SK-N-SH treated with all-trans-retinoic acid at 6 μM for 48 hours (cell line): ENCODE results near the gene TARS2.
A peak's percentile ranks its signal among the peaks of the same experiment; 100 is the strongest.

ENCODE experiments used
- ATAC-seq: fragments of 200-7000 bp; cut with Tn5 transposase; 3 replicates; pipeline ENCODE4 v1.9.1; 2020; ENCODE audit warnings: mild to moderate bottlenecking, moderate library complexity
- ARNTL ChIP-seq: fragments of 450-650 bp; formaldehyde crosslinking; IDR thresholded peaks from 2 replicates; pipeline ENCODE4 v1.5.0; 2020; ENCODE audit warnings: low read depth, mild to moderate bottlenecking, moderate library complexity, borderline replicate concordance
- BACH2 ChIP-seq: fragments of 250-450 bp; sonication (Bioruptor Pico); IDR thresholded peaks from 2 replicates; pipeline ENCODE4 v1.9.0; 2021; ENCODE audit warnings: mild to moderate bottlenecking, borderline replicate concordance
- CSDC2 ChIP-seq: fragments of 250-450 bp; sonication (Bioruptor Pico); IDR thresholded peaks from 2 replicates; pipeline ENCODE4 v1.5.0; 2020; ENCODE audit warnings: mild to moderate bottlenecking, moderate library complexity
- ESRRG ChIP-seq: fragments of 250-450 bp; sonication (Bioruptor Pico); IDR thresholded peaks from 2 replicates; pipeline ENCODE4 v1.6.1; 2021; ENCODE audit warnings: mild to moderate bottlenecking
- GLIS3 ChIP-seq: fragments of 250-450 bp; sonication (Bioruptor Pico); IDR thresholded peaks from 2 replicates; pipeline ENCODE4 v1.5.0; 2020; ENCODE audit warnings: mild to moderate bottlenecking, moderate library complexity
- ISL1 ChIP-seq: fragments of 250-450 bp; sonication (Bioruptor Pico); IDR thresholded peaks from 2 replicates; pipeline ENCODE4 v2.1.2; 2022; ENCODE audit warnings: mild to moderate bottlenecking, moderate library complexity
- OSR1 ChIP-seq: fragments of 250-450 bp; sonication (Bioruptor Pico); IDR thresholded peaks from 2 replicates; pipeline ENCODE4 v1.8.0; 2022; ENCODE audit warnings: moderate library complexity, mild to moderate bottlenecking, inconsistent platforms
- RARB ChIP-seq: fragments of 250-450 bp; sonication (Bioruptor Pico); IDR thresholded peaks from 2 replicates; pipeline ENCODE4 v1.8.0; 2021; ENCODE audit warnings: mild to moderate bottlenecking, moderate library complexity
- SNAI2 ChIP-seq: fragments of 250-450 bp; sonication (Bioruptor Pico); IDR thresholded peaks from 2 replicates; pipeline ENCODE4 v1.5.0; 2020; ENCODE audit warnings: mild to moderate bottlenecking, moderate library complexity
- TCF4 ChIP-seq: fragments of 250-450 bp; sonication (Bioruptor Pico); IDR thresholded peaks from 2 replicates; pipeline ENCODE4 v1.8.0; 2021; ENCODE audit warnings: mild to moderate bottlenecking, moderate library complexity, borderline replicate concordance
- TOX ChIP-seq: fragments of 250-450 bp; sonication (Bioruptor Pico); IDR thresholded peaks from 2 replicates; pipeline ENCODE4 v1.8.0; 2021; ENCODE audit warnings: mild to moderate bottlenecking, moderate library complexity, borderline replicate concordance
- ZFP3 ChIP-seq: fragments of 250-450 bp; sonication (Bioruptor Pico); IDR thresholded peaks from 2 replicates; pipeline ENCODE4 v1.5.0; 2020; ENCODE audit warnings: mild to moderate bottlenecking, moderate library complexity
- ZFP30 ChIP-seq: fragments of 450-650 bp; formaldehyde crosslinking; IDR thresholded peaks from 2 replicates; pipeline ENCODE4 v1.5.0; 2022; ENCODE audit warnings: mild to moderate bottlenecking, moderate library complexity
- ZNF565 ChIP-seq: fragments of 450-650 bp; formaldehyde crosslinking; conservative IDR thresholded peaks from 2 replicates; pipeline ENCODE4 v1.5.0; 2020; ENCODE audit warnings: low read depth, mild to moderate bottlenecking, moderate library complexity
- ZNF70 ChIP-seq: fragments of 450-650 bp; formaldehyde crosslinking; IDR thresholded peaks from 2 replicates; pipeline ENCODE4 v1.5.0; 2020; ENCODE audit warnings: mild to moderate bottlenecking, moderate library complexity
- TF ChIP-seq, protein P1 (sequence below): fragments of 250-450 bp; sonication (Bioruptor Pico); IDR thresholded peaks from 2 replicates; pipeline ENCODE4 v1.8.0; 2021; ENCODE audit warnings: low read depth, mild to moderate bottlenecking, moderate library complexity, borderline replicate concordance
- TF ChIP-seq, protein P2 (sequence below): fragments of 250-450 bp; sonication (Bioruptor Pico); IDR thresholded peaks from 2 replicates; pipeline ENCODE4 v1.5.0; 2020; ENCODE audit warnings: mild to moderate bottlenecking, moderate library complexity
- TF ChIP-seq, protein P3 (sequence below): fragments of 250-450 bp; sonication (Bioruptor Pico); IDR thresholded peaks from 2 replicates; pipeline ENCODE4 v1.5.1; 2021; ENCODE audit warnings: mild to moderate bottlenecking, moderate library complexity
- TF ChIP-seq, protein P4 (sequence below): fragments of 250-450 bp; sonication (Bioruptor Pico); IDR thresholded peaks from 2 replicates; pipeline ENCODE4 v1.5.1; 2020; ENCODE audit warnings: low read depth, mild to moderate bottlenecking, moderate library complexity
- TF ChIP-seq, protein P5 (sequence below): fragments of 250-450 bp; sonication (Bioruptor Pico); IDR thresholded peaks from 2 replicates; pipeline ENCODE4 v1.8.0; 2020; ENCODE audit warnings: mild to moderate bottlenecking, moderate library complexity, borderline replicate concordance

TARS2 gene

DNA sequence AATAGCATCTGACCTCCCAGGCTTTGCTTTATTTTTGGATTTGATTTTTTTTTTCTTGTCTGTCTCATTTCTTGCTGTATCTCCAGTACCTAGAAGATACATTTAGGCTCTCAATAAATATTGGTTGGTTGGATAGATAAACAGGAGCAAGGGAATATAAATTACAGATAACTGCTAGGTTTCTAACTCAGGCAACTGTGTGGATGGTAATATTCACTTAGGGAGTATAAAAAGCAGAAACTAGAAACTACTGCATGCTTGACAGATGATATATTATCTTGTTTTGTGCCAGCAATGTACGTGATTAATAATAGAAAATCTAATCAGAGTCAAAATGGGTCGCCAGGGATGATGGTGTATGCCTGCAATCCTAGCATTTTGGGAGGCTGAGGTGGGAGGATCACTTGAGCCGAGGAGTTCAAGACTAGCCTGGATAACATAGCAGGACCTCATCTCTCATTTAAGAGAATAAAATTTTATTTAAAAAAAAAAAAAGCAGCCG lies 31.0 kb upstream of the TARS2 start (continued):
- TF ChIP-seq, protein P1, sequence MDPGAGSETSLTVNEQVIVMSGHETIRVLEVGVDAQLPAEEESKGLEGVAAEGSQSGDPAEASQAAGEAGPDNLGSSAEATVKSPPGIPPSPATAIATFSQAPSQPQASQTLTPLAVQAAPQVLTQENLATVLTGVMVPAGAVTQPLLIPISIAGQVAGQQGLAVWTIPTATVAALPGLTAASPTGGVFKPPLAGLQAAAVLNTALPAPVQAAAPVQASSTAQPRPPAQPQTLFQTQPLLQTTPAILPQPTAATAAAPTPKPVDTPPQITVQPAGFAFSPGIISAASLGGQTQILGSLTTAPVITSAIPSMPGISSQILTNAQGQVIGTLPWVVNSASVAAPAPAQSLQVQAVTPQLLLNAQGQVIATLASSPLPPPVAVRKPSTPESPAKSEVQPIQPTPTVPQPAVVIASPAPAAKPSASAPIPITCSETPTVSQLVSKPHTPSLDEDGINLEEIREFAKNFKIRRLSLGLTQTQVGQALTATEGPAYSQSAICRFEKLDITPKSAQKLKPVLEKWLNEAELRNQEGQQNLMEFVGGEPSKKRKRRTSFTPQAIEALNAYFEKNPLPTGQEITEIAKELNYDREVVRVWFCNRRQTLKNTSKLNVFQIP (CRISPR knock-in tag): no peak

DNA sequence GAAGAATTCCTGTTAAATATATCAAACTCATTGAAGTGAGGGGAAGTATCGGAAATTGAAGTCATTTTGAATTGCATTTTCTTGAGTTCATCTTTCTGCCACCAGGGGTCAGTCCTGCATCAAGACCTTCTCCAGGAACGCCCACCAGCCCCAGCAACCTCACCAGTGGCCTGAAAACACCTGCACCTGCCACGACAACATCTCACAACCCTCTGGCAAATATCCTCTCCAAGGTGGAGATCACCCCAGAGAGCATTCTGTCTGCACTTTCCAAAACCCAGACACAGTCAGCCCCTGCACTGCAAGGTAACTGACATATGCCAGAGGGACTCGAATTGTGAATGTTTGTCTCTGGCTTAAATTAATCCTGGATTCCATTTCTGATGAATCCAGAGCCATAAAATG lies 22.8 kb upstream of the TARS2 start:
- TF ChIP-seq TCF4 (CRISPR knock-in tag) (no peak), TOX (CRISPR knock-in tag) (no peak), ZNF70 (CRISPR knock-in tag) (no peak), GLIS3 (no peak), ZFP30 (CRISPR knock-in tag) (no peak), ZNF565 (CRISPR knock-in tag) (no peak), BACH2 (no peak)
- TF ChIP-seq, protein P2, sequence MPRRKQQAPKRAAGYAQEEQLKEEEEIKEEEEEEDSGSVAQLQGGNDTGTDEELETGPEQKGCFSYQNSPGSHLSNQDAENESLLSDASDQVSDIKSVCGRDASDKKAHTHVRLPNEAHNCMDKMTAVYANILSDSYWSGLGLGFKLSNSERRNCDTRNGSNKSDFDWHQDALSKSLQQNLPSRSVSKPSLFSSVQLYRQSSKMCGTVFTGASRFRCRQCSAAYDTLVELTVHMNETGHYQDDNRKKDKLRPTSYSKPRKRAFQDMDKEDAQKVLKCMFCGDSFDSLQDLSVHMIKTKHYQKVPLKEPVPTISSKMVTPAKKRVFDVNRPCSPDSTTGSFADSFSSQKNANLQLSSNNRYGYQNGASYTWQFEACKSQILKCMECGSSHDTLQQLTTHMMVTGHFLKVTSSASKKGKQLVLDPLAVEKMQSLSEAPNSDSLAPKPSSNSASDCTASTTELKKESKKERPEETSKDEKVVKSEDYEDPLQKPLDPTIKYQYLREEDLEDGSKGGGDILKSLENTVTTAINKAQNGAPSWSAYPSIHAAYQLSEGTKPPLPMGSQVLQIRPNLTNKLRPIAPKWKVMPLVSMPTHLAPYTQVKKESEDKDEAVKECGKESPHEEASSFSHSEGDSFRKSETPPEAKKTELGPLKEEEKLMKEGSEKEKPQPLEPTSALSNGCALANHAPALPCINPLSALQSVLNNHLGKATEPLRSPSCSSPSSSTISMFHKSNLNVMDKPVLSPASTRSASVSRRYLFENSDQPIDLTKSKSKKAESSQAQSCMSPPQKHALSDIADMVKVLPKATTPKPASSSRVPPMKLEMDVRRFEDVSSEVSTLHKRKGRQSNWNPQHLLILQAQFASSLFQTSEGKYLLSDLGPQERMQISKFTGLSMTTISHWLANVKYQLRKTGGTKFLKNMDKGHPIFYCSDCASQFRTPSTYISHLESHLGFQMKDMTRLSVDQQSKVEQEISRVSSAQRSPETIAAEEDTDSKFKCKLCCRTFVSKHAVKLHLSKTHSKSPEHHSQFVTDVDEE: no peak
- TF ChIP-seq, all 23 proteins: peak for 0

DNA sequence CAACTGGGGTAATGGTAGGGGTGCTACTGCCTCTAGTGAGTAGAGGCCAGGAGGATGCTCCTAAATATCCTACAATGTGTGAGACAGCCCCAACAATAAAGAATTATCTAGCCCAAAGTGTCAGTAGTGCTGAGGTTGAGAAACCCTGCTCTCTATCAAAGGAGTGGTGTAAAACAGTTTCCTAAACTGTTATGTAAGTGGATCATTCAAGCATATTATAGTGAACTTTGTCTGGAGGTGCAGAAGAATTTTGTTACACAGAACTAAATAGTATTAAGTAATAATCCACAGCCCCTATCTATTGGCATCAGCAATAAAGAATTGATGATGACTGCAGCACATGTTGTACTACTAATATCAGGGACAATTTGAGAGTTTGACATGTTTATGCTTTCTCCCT lies 20.3 kb upstream of the TARS2 start:
- no peak for ATAC-seq
- TF ChIP-seq ZNF565 (CRISPR knock-in tag) (no peak), ESRRG (CRISPR knock-in tag) (no peak), ZNF70 (CRISPR knock-in tag) (no peak), ZFP3 (CRISPR knock-in tag) (no peak), TCF4 (CRISPR knock-in tag) (no peak), RARB (CRISPR knock-in tag) (no peak), CSDC2 (no peak), ARNTL (no peak), OSR1 (CRISPR knock-in tag) (no peak), SNAI2 (CRISPR knock-in tag) (no peak), ZFP30 (CRISPR knock-in tag) (no peak), ISL1 (CRISPR knock-in tag) (no peak), TOX (CRISPR knock-in tag) (no peak)
- TF ChIP-seq, protein P2: no peak
- TF ChIP-seq, protein P3, sequence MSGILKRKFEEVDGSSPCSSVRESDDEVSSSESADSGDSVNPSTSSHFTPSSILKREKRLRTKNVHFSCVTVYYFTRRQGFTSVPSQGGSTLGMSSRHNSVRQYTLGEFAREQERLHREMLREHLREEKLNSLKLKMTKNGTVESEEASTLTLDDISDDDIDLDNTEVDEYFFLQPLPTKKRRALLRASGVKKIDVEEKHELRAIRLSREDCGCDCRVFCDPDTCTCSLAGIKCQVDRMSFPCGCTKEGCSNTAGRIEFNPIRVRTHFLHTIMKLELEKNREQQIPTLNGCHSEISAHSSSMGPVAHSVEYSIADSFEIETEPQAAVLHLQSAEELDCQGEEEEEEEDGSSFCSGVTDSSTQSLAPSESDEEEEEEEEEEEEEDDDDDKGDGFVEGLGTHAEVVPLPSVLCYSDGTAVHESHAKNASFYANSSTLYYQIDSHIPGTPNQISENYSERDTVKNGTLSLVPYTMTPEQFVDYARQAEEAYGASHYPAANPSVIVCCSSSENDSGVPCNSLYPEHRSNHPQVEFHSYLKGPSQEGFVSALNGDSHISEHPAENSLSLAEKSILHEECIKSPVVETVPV: no peak
- TF ChIP-seq, protein P4, sequence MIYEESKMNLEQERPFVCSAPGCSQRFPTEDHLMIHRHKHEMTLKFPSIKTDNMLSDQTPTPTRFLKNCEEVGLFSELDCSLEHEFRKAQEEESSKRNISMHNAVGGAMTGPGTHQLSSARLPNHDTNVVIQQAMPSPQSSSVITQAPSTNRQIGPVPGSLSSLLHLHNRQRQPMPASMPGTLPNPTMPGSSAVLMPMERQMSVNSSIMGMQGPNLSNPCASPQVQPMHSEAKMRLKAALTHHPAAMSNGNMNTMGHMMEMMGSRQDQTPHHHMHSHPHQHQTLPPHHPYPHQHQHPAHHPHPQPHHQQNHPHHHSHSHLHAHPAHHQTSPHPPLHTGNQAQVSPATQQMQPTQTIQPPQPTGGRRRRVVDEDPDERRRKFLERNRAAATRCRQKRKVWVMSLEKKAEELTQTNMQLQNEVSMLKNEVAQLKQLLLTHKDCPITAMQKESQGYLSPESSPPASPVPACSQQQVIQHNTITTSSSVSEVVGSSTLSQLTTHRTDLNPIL: no peak
- TF ChIP-seq, protein P5, sequence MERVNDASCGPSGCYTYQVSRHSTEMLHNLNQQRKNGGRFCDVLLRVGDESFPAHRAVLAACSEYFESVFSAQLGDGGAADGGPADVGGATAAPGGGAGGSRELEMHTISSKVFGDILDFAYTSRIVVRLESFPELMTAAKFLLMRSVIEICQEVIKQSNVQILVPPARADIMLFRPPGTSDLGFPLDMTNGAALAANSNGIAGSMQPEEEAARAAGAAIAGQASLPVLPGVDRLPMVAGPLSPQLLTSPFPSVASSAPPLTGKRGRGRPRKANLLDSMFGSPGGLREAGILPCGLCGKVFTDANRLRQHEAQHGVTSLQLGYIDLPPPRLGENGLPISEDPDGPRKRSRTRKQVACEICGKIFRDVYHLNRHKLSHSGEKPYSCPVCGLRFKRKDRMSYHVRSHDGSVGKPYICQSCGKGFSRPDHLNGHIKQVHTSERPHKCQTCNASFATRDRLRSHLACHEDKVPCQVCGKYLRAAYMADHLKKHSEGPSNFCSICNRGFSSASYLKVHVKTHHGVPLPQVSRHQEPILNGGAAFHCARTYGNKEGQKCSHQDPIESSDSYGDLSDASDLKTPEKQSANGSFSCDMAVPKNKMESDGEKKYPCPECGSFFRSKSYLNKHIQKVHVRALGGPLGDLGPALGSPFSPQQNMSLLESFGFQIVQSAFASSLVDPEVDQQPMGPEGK (CRISPR knock-in tag): no peak
- TF ChIP-seq, all 23 proteins: peak for 0

More for the DNA sequence above, 22.8 kb upstream of the TARS2 start:
- peak; percentile 82 for ATAC-seq
